ENCODE measurements around the gene PRAC1.
A peak's percentile ranks its signal among the peaks of the same experiment; 100 is the strongest.

PRAC1 gene

DNA sequence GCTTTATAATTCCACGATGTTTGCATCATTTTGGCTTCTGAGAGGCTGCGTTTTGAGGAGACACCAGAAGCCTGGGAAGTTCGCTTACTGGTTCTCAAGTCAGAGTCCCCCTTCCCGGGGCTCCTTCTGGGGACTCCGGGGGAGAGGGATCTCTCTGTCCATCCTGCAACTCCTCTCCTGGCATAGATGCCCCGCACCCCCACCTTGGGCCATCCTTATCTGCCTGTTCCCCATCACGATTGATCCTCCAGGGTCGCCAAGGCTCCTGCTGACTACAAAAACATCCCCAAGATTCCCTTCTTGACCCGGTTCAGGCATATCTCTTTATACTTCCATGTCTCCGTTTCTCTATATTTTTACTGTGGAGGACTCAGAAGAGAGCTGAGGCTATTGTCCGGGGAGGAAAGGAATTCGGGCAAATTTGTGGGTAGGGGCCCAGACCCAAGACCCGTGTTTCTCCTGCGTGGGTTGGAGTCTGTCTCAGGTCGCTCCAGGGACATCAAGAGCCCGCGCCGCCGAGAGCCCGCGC is 24.7 kb upstream of the PRAC1 start:
- no peak for DNase-seq

DNA sequence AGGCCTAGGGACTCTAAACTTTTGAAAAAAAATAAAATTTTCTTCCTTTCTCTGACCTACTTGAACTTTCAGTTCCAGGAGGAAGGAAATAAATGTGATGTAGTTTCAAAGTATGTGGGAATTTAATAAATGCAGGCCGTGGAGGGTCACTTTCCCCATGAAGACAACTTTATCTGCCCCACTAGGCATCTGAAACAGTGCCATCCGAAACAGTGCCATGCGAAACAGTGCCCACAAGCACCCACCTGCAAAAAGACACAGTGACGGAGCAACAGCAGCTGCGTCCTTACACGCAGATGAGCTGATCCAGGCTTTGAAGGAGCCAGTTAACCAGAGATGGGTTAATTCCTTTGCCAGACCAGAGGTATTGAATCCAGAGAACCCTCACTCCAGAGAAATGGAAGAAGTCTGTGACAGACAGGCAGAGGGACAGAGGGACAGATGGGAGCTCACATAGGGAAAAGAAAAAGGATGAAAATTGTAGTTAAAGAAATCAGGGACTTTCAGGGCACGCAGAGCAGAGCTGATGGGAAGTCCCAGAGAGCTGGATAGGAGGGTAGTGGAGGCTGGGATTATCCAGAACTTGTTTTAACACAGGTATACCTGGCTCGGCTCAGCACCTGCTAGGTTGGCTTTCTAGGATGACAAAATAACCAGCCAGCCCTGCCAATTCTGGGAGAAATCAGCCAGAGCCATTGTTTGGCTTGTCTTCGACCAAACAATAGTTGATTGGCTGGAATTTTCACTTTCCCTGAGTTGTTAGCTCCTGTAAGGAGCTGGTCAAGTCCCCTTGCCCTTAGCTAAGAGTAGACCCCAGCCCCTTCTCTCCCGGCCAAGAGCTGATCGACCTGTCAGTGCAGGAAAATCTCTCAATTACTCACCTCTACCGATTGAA is 23.3 kb upstream of the PRAC1 start:
- no peak for DNase-seq

DNA sequence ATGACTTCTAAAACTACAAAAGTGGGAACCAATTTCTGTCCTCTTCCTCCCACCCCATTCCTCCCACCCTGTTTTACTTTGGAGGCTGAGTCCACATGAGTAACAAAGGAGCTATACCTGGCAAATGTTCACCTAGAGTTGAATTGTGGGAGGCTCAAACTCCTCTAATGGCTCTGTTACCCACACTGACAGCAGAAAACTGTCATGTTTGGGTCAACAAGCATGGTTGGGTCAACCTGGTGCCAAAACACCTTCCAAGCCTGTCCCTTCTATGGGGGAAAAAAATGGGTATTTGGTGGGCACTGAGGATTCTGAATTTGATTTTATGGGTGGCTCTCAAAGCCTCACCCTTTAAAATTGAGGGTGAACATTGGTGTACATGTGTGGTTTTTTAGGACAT is 18.2 kb upstream of the PRAC1 start:
- no peak for DNase-seq

DNA sequence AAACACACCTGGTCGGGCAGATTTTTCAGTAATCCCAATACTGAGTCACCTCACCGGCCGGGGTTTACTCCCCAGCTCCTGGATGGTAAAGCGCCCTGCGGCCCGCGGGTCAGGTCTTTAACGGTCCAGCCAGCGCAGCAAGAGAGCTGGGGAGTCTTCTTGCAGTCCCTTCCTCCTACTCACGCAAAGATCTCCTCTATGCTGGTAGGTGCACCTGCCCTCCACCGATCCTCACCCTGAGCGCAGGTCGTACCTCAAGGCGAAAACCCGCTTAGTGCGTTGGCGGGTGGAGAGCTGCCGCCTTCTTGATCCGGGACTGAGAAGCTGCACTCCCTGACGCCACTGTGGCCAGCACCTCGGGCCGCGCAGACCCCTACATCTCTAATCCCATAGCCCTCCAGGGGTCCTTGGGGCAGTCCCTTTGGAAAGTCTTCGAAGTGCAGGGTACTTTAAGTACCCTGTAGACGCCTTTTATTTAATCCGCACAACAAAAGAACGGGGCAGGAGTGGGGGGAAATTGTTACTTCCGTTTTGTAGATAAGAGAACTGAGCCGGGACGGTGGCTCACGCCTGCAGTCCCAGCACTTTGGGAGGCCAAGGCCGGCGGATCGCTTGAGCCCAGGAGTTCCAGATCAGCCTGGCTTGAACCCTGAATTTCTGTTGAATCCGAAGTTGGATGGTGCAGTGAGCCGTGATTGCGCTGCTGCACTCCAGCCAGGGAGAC is 16.6 kb upstream of the PRAC1 start:
- DNase-seq = no peak

DNA sequence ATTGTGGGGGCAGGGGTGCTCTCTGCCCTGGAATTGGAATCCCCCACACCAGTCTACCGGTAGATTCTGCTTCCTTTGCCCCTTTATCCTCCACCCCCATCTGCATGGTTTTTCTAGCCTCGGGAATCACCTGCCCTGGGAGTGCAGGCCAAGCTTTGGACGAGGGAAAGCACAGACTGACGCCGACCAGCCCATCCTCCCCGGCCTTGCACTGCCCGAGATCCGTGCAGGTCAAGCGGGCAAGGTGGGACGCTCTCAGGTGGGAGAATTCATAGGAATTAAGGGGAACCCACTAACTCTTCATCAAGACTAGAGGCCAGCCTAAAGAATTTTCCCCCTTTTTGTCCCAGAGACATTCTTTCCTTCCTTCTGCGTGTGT is 16.1 kb upstream of the PRAC1 start:
- DNase-seq = no peak

DNA sequence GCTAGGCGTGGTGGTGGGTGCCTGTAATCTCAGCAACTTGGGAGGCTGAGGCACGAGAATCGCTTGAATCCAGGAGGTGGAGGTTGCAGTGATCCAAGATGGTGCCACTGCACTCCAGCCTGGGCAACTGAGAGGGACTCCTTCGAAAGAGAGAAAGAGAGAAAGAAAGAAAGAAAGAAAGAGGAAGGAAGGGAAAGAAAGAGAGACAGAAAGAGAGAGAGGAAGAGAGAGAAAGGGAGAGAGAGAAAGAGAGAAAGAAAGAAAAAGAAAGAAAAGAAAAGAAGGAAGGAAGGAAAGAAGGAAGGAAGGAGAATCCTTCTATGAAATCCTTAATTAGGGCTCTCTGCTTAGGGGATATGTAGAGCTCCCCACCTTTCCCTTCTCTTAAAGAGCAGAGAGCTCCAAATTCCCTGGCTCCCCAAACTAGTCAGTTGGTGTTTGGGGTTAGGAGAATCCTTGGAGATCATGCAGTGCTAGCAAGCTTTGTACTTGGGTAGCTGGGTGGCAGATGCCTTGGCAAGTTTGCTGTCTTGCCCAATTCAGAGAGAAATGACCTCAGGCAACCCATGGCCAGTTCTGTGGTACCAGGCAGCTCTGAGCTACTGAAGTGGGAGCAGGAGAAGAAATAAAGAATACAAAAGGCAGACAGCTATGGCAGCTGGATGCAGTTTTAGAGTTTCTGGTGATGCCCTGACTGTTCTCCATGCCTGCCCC is 15.2 kb upstream of the PRAC1 start:
- no peak for DNase-seq

DNA sequence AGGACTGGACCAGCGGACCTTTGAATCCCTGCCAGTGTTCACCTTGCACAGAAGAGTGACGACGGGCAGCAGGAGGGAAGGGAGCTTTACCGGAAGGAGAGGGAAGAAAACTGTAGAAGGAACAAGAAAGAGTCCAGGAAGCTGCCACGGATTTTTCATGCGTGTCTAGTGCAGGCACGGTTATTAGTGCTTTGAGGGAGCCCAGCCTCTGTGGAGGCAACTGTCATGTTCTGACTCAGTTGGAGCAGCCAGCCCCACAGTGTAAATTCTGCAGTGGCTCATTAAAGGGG is 12.7 kb upstream of the PRAC1 start:
- DNase-seq = no peak

DNA sequence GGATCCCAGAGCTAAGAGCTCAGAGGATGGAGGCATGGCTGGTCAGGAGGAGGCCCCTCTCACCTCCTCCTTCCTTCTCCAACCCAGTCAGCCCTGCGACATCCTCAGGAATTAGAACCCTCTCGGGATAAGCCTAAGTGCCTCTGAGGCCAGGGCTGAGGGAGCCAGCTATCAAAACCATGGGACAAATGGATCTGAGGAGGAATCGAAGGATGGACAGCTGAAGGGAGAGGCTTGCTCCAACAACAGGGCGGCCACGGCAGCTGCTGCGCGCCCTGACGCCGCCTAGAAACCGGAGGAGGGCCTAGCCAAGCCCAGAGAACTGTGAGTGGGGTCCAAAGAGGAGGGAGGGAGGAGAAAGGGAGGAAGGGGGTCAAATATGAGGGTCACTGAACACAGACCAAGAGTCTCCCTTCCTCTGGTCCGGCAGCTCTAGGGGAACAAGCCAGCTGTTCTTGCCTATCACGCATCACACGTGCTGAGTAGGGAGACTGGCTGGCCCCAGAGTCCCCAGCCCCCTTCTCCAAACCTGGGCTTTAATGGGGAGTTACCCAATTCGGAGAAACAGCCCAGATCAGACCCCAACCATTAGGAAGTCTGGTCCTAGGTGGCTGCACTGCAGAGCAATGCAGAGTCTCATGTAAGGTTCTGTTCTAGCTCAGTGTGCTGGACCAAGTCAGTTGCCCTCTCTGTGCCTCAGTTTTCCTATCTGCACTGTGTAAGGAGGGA is 12.2 kb upstream of the PRAC1 start:
- no peak for DNase-seq

DNA sequence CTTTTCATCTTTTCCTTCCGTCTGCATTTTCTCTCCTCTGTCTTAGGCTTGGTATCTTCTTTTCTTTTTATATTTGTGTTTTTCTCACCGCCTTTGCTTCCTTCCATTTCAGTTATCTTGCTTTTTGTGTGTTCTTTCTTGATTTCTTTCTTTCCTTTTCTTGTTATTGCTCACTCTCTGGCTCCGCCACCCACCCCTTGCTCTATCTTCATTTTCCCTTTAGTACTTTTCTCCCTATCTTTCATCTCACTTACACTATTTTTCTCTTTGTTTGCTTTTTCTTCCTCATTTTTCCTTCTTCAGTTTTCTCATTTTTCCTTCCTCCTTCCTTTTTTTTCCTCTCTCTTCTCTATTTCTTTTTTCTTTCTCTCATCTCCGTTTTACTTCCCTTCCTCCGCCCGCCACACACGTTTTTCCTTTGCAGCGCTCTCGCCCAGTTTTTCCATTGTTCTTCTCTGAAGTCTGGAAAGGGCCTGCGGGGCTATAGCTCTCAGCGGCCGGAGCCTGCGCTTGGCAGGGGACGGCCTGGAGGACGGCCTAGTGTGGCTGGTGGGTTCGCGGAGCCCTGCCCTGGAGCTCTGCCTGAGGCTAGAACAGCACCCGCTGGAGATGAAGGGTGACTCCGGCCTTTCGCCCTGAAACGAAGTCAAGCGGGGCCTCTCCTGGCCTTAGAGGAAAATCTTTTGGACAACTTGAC is 11.5 kb upstream of the PRAC1 start:
- no peak for DNase-seq

DNA sequence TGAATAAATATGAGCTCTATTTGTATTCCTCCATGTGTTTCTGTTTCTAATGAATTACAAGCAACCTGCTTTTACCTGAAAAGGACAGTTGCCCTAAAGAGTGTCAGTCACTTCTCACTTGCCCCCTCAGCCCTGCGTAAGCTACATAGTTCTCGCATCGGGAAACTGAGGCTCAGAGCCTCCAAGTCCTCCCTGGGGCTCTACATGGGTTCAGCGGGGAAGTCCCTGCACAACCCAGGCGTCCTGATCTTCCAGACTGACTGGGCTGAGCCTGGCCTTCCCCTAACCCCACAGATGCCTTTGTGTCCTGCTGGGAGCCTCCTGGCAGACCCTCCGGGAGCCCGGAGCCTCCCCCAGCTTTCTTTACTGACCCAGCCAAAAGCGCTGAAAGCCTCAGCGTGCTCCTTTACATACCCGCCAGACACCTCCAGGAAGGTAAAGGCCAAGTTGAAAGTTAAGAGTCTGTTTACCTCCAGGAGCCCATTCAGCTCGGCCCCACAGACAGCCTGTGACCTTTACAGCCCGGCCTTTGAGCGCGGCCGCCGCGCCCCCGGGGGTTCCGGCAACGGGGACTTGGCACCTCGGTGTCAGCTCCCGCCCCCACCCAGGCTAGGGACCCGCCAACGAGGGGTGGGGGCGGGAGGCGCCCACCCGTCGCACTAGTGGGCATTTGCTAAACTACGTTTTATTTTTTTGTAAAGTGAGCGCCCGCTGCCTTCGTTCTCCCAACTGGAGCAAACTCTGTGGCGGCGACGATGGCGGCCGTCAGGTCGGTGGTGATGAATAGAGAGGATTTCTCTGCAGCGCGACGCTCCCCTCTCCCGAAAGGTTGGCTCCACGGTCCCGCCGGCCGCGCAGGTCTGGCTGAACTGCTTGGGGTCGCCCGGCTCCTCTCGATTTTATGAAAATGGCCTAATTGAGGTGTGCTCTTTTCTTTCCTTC is 10.6 kb upstream of the PRAC1 start:
- no peak for DNase-seq

DNA sequence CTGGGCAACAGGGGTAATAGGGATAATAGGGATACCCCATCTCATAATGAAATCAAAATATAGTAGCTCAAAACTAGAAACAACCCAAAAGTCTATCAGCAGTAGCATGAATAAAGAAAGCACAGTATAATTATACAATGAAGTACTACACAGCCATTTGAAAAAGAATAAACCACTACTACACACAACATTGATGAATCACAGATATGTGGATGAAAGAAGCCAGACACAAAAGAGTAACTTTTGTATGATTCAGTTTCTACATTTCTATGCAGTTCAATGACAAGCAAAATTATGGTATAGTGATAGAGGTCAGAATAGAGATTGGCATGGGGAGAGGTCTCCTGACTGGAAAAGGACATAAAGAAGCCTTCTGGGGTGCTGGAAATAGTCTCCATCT is 9.0 kb upstream of the PRAC1 start:
- no peak for DNase-seq

DNA sequence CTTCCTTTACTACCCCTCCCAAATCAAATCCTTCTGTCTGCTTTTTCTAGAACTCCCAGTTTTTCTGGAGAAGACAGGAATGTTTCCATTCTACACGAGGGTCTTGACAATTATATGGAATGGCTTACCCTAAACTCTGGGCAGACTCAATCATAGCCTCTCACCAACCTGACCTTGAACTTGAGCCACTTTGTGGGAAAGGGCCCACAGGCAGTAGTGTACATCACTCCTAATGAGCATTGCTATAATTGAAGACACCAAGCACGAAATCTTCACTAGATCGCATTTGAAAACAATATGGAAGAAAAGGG is 7.9 kb upstream of the PRAC1 start:
- no peak for DNase-seq

DNA sequence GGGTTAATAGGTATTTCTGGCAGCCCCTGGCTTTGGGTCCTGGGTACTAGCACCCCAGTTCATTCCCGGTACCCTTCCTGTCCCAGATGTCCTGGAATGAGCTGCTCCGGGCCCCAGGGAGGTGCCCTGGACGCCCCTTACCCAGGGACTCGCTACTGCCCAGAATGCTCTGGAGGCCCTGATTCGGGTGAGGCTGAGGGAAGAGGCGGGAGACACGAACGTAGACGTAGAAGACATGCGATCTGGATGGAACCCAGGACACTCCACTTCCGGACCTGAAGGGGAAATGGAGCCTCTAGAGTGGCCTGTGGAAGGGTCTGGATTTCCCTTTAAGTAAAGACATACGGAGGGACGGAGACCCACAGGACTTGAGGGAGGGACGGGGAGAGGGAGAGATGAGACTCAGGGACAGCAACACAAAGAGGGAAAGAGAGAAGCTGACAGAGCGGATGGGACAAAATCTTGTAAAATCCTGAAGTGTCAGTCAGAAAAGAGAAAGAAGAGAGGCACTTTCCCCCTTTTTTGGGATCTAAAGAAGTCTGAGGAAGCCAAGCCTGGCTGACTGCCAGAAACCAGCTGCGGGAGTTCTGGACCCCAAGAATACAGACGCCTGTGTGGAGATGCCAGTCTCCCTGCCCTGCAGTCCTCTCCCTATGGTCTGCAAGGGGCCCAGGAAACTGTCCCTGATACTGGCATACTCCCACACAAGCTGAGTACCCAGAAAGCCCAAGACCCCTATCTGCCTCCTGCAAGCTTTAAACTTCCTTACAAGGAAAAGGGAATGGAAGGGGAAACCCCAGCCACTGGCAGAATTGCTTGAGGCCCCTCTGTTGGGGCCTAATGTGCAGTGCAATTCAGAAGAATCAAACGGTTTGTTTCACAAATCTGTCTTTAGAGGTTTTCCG is 7.3 kb upstream of the PRAC1 start:
- no peak for DNase-seq

DNA sequence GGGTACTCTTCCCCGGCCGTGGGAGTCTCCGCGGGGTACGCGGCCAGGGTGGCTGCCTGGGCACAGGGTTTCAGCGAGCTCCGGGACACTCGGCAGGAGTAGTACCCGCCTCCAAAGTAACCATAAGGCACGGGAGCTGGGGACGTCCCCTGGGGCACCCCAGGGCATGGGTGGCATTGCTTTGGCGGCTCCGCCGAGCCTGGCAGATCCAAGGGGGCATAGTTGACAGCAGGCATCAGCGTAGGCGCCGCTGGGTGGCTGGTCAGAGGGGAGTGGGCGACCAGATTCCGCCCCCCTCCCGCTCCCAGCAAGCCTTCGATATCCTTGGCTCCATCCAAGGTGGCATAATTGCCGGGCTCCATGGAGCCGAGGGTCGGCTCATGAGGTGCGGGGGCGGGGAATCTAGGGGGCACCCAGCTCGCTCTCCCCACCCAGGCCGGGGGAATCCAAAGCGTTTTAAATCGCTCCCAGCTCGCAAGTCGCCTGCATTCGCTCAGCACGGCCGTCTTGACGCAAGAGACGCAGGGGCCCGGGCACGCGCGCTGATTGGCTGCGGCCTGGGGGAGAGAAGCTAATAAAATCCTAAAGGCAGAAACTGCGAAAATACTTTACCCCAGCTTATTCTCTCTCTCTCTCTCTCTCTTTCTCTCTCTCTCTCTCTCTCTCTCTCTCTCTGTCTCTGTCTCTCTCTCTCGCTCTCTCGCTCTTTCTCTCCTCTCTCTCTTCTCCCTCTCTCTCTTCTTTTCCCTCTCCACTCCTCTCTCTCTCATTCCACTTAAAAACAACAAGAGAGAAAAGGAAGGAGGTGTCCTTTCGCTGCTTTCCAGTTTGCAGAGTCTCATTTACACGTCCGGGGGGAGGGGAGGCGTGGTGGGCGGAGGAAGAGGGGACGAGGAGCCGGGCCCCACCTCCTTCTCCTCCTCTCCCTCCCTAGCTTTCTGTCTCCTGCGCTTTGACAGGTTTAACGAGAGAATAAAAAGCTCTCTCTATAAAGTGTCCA is 6.2 kb upstream of the PRAC1 start, which contains the start of gene HOXB13:
Gene HOXB13 (minus strand): TSS at position 519 of the 1,000 bp plus-strand sequence. CDS start 157 bp downstream, at position 362.
- DNase-seq = peak; percentile 59 to 78

DNA sequence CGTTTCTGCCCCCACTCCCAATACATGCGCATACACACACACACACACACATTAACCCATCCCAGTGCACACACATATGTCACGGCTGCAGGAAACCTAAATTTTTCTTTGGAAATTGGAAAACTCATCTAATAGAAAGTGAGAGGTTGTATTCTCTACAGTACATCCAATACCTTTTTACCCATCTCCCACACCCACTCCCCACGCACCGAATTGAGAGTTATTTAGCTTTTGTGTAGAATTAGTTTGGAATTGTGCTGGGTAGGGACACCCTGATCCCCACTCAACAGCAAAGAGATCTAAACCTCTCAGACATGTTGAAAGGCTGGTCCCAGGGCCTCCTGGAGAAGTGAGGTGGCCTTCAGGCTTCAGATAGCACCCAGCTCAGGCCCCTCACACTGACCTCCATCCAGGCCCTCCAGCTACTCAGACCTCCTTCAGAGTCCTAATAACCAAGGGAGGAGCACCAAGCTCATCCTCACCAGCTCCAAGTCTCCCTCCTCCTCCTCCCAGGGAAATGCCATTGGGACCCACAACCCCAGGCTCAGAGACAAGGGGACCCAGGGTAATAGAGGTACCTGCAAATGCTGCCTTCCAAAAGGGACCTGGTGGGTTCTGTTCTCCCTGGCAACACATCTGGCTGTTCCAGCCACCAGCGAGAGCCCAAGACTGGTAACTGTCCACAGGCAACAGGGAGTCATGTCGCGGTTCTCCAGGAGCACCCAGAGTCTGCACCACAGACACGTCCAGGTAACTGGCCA is 5.3 kb upstream of the PRAC1 start:
- DNase-seq = no peak

DNA sequence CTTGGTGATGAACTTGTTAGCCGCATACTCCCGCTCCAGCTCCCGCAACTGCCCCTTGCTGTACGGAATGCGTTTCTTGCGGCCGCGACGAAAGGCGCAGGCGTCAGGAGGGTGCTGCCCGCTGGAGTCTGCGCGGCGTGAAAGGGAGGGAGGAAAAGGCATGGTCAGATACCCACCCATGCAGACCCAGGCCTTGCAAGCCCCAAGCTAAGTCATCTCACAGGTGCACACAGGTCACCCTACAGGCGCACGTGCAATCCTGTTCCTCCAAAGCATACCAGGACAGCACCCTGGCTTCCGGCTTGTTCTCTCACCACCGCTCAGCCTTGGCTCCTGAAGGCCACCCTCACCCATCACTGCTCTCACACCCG is 4.6 kb upstream of the PRAC1 start:
- DNase-seq = no peak

DNA sequence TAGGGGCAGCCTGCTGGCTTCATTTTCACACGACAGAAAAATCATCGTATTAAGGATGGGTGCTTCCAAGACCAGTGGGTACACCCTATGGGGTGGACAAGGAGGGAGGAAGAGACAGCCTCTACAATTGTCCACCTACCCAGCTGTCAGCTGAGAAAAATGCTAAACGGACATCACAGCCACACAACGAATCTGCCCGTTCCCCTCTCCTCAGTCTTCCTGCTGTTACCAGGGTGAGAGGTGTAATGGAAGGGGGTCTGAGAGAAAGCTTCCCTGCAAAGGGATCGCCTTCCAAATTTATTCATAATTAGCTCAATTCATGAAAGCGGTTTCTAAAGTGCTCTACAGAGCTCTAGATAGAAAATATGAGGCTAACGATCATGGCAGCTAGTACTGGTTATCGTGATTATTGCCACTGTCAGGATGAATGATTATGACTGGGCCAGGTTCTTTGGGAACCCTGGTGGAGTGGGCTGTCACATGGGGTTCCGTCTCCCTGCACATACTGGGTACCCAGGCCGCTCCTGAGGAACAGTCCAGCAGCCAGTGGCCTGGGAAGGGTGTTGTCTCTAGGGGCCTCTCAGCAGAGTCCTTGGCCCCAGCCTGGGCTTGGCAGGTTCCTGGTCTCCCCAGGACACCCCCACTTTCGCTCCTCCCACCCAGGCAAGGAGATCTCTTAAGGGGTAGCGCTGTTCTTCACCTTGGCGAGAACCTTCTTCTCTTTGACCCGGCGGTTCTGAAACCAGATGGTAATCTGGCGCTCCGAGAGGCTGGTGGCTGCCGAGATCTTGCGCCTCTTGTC is 4.0 kb upstream of the PRAC1 start:
- DNase-seq = no peak
